HG03039 (cell line): ENCODE results near the gene MYLK.

Experiments used
- ATAC-seq: cut with Tn5 transposase; IDR thresholded peaks from one replicate; pipeline ENCODE4 v1.9.1; 2021; ENCODE audit warnings: mild to moderate bottlenecking, moderate library complexity; ENCODE audit not compliant: unreplicated experiment

MYLK gene

DNA sequence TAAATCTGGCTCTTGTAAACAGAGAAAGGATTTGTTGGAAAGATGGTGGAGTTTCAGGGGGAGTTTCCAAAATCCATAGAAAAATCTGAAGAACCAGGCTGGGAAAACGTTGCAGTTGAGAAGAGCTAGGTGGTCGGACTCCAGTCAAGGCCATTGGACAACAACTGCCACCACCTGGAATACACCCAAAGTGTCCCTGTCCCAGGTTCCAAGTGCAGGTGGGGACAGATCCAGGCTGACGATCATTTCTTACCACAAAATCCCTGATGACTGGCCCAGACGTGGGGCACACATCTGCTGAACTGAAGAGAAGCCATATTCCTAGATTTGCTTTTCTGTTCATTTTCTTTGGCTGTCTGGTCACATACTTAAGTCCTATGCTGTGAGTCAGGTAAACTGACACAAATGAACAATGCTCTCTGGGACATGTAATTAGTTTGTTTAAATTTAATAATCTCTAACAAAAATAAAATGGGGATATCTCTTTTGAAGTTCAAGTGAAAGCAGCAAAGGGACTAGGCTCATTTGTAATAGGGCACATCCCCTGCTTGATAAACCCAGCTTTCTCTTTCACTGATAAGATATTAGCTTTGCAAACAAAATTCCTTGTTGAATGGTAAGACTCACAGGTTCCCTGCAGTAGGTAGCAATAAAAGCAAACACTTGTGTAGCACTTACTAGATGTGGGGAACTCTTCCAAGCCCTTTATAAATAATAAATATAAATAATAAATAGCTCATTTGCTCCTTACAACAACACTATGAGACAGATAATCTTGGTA is 88.5 kb downstream of the MYLK start:
- no peak for ATAC-seq

DNA sequence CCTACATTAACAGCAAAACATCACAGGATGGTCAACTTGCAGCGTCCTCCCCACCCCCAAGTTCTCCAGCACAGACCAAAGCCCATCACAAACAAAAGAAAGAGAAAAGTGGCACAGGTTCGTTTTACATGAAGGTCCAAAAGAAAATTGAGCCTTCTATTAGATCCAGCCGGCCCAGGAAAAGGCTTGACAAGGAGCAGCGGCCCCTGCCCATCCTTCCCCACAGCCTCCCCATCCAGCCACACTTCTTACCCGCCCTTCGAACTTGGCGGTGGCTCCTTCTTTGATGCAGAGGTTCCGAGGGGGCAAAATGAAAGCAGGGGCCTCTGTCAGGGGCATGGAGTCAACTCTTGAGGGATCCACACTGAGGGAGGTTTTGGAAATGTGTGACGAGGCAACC is 90.7 kb downstream of the MYLK start:
- no peak for ATAC-seq

GRCh38 chr3:123792473-123793201 is 91.5 kb downstream of the MYLK start:
- ATAC-seq, result no peak

DNA sequence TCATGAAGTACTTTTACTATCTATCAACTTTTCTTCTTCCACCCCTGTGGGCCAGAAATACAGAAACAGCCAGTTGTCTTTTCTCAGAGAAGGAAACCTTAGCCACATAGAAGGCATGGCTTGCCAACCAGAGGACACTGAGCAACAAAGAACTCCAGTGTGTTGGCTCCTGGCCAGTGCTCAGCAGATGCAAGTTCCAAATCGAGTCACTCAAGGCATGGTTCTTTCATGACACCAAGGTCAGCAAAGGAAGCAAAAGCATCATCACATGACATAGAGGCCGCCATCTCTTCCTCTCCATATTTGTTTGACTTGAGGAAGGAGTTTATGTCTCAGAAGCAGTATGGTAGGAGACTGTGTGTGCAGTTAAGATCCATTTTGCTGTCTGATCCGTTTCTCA is 92.2 kb downstream of the MYLK start:
- ATAC-seq, result no peak

- no peak for ATAC-seq
Measured at GRCh38 chr3:123791417-123791816, 92.7 kb downstream of the MYLK start.

- ATAC-seq, result no peak
Measured at GRCh38 chr3:123791073-123791370, 93.1 kb downstream of the MYLK start.

- no peak for ATAC-seq
Measured at GRCh38 chr3:123790254-123791072, 93.7 kb downstream of the MYLK start.

GRCh38 chr3:123789760-123790159 is 94.4 kb downstream of the MYLK start:
- no peak for ATAC-seq

DNA sequence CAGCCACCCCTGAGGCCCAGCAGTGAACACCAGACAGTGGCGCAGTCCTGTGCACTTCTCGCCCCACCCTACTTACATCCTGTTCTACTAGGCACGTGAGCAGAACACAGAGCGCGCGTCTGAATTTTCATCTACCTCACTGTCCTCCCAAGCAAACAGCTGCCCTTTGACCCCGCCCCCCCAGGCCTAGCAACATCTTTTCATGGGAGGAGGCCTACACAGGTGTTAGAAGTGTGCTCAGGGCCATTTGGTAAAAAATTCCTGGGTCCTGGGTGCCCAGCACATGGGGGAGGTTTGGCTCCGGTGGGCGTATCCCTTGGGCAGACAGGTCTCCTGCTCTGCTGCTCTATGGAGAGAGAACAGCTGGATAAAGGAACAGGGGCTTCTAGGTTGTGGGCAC is 95.0 kb downstream of the MYLK start:
- ATAC-seq, result no peak

DNA sequence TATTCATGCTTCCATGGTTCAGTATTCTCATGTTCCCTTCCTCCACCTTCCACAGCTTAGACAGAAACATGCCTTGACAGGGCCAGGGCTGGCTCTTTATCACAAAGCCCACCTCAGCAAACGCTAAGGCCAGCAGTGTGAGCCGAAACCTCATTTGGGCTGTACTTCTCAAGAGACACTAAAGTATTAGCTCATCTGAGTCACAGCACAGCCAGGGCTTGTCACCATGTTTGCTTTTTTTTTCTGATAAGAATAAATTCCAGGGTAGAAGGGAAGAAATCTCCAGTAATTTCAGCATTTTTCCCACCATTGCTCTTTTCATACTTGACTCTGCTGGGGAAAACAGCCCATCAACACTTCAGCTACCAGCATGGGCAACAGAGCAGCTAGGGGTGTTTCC is 95.4 kb downstream of the MYLK start:
- ATAC-seq, result no peak

DNA sequence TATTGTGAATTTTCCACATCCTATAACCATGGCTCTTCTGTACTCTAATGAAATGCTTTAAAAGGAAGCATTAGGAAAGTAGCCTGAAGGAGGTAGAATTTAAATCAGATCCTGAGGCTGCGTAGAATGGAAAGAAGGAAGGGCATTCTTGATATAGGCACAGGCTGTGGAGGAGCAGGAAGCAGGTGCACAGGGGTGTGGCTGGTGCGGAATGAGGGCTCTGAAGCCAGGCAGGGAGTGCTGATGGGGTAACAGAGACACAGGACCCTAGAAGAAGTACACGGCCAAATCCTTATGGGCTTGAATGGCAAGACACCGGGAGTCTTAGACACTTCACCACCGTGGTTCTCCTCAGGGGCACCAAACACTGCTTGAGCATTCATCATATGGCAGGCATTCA is 97.0 kb downstream of the MYLK start:
- no peak for ATAC-seq

- ATAC-seq, result no peak
Measured at GRCh38 chr3:123785602-123786001, 98.5 kb downstream of the MYLK start.

GRCh38 chr3:123783811-123784210 is 100.3 kb downstream of the MYLK start:
- ATAC-seq, result no peak

- ATAC-seq, result no peak
Measured at GRCh38 chr3:123783050-123783689, 101.0 kb downstream of the MYLK start.

DNA sequence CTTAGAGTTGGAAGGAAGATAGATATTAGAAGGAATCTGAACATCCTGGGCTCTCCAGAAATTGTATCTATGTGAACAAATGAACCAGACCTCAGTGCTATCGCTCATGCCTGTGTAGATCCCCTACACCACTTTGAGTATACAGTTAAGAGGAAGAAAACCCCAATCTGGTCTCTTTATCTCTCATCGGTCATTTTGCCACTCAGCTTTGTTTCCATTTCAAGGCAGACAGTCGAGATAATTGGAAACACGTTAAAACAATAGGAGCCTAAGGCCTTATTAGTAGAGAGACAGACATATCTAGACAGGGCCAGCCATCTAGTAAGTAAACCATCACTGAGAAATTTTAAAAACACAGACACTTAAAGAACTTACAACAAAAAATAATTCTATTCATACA is 101.6 kb downstream of the MYLK start:
- ATAC-seq, result no peak

DNA sequence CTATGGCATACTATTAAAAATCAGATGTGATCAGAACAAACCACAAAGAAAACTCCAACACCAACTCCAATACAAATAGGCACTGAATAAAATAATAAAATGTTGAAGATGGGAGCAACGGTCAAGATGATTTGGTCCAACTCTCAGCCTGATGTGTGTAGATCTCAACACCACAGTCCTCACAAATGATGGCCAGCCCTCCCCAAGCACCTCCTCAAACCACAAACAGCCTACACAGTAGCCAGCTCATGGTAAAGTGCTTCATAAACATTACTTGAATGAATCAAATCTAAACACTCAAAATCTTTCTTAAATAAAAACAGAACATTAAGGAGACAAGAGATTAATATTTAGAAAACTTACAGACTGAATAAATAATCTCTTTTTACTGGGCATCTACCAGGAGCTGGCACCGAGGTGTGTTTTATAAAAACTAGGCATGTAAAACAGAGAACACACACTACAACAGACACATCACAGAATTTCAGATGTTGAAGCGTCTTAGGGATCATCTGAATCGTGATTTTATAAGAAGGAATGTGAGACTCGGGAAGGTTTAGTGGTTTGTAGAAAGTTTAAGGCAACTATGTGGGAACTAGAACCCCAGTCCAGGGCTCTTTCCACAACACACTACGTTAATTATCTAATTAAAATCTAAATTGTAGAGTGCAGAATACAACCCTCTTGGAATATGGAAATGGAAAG is 102.4 kb downstream of the MYLK start:
- ATAC-seq, result no peak

DNA sequence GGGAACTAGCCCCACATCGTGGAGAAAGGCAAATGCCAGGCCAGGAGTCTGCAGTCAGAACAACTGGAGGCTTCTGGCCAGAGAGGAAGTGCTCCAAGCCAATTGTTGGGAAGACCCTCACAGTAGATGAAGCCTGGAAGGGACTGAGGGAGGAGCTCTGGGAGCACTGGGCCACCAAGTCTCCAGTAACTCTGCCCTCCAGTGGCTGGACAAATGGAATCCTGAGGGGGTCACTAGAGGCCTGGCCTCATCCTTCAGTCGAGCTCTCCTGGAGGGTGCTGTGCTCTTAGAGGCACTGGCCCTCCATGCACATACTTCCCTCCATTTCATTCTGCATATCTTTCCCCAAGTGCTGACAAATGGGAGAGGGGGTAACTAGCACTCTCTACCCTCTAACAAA is 103.0 kb downstream of the MYLK start:
- no peak for ATAC-seq

DNA sequence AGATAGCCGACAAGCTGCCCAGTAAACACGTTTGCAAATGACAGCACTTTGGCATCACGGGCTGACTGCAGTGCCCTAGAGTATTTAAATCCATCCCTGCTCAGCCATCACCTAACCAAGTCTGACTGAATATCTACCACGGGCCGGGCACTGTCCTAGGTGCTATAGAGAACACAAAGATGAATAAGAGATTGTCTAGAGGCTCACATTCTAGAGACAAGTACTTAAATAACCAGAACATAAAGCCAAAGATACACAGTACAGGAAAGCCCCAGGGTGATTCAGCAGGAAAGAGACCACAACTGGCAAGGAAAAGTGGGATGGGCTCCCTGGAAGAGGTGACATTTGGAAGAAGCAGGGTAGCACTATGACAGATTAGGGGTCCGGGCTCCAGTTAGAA is 103.5 kb downstream of the MYLK start:
- no peak for ATAC-seq

DNA sequence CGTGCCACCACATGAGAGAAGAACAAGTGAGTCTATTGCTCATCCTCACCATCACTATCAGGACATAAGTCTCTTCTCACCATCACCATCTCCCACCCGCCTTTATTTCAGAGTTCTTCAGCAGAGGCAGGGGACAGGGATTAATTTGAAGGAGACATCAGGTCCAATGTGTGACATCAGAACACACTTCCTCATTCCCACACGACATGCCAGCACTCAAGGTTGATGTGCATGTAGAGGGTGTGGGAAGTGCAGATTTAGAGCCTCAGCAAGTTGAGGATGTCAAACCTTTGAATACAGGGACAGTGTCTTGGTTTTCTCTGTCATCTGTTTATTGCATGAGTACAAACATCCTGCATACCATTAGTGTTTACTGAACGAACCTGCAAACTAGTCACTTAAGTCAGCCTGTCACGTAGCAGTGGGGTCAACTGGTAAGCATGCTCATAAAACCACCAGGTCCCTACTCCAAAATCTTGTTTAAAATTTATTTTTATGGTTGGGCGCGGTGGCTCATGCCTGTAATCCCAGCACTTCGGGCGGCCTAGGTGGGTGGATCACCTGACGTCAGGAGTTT is 104.4 kb downstream of the MYLK start:
- no peak for ATAC-seq

- no peak for ATAC-seq
Measured at GRCh38 chr3:123778991-123779622, 105.0 kb downstream of the MYLK start.
